ENCODE data around the gene RNF26.

DNA sequence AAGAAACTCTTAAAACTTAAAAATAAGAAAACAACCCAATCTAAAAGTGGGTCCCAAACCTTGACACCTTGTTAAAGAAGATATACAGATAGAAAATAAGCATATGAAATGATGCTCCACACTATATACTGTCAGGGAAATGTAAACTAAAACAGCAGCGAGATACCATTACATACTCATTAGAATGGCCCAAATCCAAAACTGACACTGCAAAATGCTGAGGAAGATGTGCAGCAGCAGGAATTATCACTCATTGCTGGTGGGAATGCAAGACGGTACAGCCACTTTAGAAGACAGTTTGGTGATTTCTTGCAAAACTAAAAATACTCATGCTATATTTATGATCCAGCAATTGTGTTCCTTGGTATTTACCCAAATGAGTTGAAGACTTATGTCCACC is 5.0 kb upstream of the RNF26 start:
- TF ChIP-seq, protein P1, sequence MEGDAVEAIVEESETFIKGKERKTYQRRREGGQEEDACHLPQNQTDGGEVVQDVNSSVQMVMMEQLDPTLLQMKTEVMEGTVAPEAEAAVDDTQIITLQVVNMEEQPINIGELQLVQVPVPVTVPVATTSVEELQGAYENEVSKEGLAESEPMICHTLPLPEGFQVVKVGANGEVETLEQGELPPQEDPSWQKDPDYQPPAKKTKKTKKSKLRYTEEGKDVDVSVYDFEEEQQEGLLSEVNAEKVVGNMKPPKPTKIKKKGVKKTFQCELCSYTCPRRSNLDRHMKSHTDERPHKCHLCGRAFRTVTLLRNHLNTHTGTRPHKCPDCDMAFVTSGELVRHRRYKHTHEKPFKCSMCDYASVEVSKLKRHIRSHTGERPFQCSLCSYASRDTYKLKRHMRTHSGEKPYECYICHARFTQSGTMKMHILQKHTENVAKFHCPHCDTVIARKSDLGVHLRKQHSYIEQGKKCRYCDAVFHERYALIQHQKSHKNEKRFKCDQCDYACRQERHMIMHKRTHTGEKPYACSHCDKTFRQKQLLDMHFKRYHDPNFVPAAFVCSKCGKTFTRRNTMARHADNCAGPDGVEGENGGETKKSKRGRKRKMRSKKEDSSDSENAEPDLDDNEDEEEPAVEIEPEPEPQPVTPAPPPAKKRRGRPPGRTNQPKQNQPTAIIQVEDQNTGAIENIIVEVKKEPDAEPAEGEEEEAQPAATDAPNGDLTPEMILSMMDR (IDR thresholded peaks at IDR 0.05), result no peak
- TF ChIP-seq ZFX (IDR thresholded peaks at IDR 0.05; ENCODE audit: borderline replicate concordance), result no peak
